SK-N-SH (cell line): ENCODE results near the gene ACAT2.
"Not testable (repeated sequence)": the region's sequence is repeated elsewhere in the genome, so short reads cannot be mapped to it uniquely, and the experiment has no call there.

Experiments used
- EZH2phosphoT487 ChIP-seq: fragments of 200-600 bp; sonication (generic); IDR thresholded peaks from 2 replicates; pipeline ENCODE4 v1.6.1; 2017; ENCODE audit warnings: low read depth, mixed run types, mild to moderate bottlenecking, antibody characterized with exemption, moderate library complexity, borderline replicate concordance
- MXI1 ChIP-seq: IDR thresholded peaks from 2 replicates; pipeline ENCODE4 v1.6.1; 2012; ENCODE audit warnings: mild to moderate bottlenecking, low read depth, low read length, improper control_type of control experiment
- NFIC ChIP-seq: IDR thresholded peaks from 2 replicates; pipeline ENCODE4 v1.4.0; 2012; ENCODE audit warnings: borderline replicate concordance
- TF ChIP-seq, protein P1 (sequence below): fragments of 200-600 bp; sonication (generic); IDR thresholded peaks from 2 replicates; pipeline ENCODE4 v1.6.1; 2017; ENCODE audit warnings: antibody characterized with exemption, mild to moderate bottlenecking, moderate library complexity

DNA sequence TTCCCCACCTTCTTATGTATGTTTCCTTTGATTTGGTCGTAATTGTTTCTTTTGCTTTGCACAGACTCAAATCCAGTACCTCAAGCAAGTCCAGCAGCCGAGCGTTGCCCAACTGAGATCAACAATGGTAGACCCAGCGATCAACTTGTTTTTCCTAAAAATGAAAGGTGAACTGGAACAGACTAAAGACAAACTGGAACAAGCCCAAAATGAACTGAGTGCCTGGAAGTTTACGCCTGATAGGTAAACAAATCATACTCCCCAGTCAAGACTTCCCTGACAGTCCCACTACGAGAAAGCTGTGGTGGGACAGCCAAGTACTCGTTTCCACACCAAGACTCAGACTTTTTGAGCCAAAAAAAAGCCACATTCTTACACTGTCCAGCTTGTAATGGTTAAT, 13.7 kb upstream of the ACAT2 start:
- TF ChIP-seq, protein P1, sequence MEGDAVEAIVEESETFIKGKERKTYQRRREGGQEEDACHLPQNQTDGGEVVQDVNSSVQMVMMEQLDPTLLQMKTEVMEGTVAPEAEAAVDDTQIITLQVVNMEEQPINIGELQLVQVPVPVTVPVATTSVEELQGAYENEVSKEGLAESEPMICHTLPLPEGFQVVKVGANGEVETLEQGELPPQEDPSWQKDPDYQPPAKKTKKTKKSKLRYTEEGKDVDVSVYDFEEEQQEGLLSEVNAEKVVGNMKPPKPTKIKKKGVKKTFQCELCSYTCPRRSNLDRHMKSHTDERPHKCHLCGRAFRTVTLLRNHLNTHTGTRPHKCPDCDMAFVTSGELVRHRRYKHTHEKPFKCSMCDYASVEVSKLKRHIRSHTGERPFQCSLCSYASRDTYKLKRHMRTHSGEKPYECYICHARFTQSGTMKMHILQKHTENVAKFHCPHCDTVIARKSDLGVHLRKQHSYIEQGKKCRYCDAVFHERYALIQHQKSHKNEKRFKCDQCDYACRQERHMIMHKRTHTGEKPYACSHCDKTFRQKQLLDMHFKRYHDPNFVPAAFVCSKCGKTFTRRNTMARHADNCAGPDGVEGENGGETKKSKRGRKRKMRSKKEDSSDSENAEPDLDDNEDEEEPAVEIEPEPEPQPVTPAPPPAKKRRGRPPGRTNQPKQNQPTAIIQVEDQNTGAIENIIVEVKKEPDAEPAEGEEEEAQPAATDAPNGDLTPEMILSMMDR = not testable (repeated sequence)
- not testable (repeated sequence) for TF ChIP-seq EZH2phosphoT487, NFIC, MXI1
